Middle frontal gyrus (tissue), 1 donor: ENCODE measurements around the gene CYP2A6.
A peak's percentile ranks its signal among the peaks of the same experiment; 100 is the strongest.
"Not testable (repeated sequence)": the region's sequence is repeated elsewhere in the genome, so short reads cannot be mapped to it uniquely, and the experiment has no call there.

Source experiments
- DNase-seq: peaks from one replicate; pipeline ENCODE4 v3.0.0-alpha.2; 2015; ENCODE audit warnings: low spot score; ENCODE audit errors: extremely low spot score

Gene CYP2A6

DNA sequence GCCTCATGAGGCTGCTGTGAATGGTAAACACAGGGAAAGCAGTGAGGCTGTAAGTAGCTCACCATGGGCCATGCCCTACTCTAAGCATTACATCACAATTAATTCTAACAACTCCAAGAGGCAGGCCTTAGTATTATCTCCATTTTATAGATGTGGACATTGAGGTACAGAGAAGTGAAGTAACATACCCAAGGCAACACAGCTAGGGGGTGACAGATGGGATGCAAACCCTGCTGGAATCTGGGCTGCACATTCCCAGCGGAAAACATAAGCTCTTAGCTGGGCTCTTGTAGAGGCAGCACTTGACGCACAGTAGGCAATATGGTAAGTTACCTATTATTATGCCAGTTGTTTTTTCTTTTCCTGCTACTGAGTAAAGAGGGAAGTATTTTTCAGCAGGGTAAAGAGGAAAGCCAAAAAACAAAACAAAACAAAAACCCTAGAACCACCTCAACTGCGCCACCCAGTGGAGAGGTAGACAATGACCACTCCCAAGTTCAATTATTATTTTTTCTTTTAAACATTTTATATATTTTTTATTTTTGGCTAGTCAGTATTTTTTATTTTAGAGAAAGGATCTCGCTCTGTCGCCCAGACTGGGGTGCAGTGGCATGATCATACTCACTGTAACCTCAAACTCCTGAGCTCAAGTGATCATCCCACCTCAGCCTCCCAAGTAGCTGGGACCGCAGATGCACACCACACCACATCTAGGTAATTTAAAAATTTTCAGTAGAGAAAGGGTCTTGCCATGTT, 30.6 kb downstream of the CYP2A6 start:
- not testable (repeated sequence) for DNase-seq

DNA sequence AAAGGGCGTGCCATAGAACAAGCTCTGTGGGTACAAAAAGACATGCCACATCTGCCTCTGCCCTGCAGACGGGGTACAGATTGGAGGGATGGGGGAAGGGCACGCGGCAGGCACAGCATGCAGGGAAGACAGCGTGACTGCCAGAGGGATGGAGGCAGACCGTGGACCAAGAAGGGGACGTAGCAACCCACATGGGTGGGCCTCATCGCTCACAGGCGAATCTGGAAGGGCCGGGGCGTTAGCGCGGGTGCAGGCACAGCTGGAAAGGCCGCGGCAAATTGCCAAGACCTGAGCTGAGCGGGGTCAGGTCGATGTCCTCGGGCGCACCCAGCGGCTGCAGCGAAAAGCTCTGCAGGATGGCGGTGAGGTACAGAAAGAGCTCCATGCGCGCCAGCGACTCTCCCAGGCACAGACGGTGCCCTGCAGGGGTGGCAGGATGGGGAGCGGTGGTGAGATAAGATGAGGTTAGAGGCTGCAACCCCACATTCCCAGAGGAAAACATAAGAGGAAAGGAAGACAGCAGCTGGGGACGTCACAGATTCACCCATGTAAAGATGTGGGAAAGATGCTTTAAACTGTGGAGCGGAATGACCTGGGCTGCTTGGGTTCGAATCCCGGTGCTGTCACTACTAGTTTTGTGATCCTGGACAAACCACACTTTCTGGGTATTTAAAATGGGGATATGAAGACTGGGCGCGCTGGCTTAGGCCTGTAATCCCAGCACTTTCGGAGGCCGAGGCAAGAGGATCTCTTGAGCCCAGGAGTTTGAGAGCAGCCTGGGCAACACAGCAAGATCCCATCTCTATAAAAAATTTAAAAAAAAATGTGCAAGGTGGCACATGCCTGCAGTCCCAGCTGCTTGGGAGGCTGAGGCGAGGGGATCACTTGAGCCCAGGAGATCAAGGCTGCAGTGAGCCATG, 31.5 kb downstream of the CYP2A6 start:
- not testable (repeated sequence) for DNase-seq

DNA sequence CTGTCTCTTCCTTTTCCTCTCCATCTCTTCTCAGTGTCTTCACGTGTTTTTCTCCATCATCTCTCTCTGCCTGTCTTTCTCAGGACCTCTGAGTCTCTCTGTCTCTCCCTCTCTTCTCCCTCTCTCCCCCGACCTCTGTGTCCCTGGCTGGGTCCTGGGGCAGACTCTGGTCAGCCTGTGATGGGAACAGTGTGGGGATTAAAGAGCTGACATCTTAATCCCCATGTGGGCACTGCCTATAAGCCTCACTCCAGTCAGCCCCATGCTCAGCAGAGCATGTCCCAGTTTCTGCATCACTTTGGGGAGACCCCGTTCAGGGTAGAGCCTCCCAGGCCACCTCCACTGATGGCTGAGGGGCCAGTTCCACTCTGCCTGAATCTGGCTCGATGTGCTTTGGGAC, 35.0 kb downstream of the CYP2A6 start:
- DNase-seq = no peak

DNA sequence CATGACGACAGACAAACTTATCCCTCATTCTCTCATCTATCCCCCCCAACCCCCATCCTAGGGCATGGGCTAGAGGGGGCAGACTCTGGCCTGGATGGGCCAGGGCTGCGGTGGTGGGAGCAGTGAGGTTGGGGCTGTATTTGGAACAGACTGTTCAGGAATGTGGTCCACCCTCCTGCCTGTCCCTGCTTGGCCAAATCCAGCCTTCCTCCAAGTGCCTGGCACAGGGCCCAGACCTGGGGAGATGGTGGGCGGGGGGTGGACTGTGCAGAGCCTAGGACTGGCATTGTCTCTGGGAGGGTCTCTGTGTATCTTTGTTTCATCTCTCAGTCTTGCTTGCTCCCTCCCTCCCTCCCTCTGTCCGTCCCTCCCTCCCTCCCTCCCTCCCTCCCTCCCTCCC, 37.1 kb downstream of the CYP2A6 start:
- DNase-seq = no peak

DNA sequence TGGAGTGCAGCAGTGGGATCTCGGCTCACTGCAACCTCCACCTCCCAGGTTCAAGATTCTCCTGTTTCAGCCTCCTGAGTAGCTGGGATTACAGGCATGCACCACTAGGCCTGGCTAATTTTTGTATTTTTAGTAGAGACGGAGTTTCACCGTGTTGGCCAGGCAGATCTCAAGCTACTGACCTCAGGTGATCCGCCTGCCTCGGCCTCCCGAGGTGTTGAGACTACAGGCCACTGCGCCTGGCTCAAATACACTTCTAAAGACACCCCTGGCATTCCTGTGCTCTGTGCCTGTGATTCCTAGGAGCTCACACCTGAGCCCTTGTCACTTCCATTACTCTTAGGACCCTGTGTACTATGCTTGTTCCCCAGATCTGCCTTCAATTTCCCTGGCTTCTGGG, 37.7 kb downstream of the CYP2A6 start:
- not testable (repeated sequence) for DNase-seq

DNA sequence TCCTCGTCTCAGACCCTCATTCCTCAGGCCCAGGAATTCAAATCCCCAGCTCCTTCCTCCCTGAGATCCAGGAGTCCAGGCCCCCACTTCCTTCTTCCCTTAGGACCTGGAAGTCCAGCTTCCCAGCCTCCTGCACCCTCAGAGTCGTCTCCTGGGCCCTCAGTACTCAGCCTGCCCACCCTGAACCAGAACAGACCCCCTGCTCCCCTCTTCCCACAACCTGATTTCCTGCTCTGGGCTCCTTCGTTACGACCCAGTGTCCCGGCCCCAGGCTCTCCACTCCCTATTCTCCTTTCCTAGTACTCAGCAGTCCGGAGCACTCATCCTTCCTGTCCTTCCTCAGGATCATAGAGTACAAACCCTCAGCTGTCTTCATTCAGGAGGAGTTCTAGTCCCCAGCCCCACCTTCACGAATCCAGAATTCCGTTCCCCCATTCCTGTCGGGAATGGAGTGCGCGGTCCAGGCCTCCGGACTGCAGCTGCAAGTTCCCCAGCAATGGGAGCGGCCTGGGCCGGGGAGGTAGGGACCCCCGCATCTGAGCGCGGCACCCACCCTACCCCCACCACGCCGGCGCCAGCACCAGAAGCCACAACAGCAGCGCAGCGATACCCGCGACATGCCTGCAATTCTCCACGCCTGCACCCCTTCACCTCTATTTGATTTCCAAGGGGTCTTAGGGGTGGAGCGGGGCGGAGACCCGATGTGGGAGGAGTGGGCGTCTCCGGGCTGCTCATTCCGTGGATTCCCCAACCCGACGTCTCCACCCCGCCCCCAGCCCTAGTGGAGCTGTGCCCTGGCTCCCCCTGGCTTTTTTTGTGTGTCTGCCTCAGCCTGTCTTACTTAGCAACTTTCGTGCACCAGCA, 38.5 kb downstream of the CYP2A6 start:
- DNase-seq = no peak

DNA sequence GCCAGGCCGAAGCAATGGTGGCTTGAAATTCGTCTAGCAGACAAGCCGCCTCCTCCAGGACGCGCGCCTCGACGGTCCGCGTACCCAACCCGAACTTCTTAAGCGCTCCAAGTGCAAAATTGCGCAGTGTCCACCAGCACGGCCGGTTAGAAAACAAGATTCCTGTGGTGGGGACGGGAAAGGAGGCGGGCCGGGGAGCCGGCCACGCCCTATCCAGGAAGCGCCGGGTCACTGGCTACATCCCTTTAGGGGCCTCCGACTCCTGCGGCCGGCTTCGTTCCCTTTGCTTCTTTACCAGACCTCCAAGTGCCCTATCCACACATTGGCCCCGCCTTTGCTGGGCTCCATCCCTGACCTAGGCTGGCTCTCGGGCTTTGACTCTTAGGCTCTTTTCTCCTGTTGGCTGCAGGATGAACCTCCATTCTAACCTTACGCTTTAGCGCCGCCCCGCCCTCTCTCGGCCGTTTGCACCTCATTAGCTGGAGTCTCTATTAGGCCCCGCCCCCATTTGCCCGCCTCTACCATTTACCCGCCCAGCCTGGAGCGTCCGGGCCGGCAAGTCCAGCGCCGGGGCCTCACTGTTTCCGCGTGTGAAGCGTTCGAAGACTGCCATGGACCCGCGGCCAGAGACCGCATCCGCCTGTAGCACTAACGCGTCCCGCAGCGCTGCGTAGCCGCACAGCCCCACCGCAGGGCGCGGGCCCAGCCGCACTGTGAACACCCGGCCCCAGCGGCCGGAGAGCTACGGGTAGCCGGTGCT, 39.4 kb downstream of the CYP2A6 start:
- DNase-seq = not testable (repeated sequence)

DNA sequence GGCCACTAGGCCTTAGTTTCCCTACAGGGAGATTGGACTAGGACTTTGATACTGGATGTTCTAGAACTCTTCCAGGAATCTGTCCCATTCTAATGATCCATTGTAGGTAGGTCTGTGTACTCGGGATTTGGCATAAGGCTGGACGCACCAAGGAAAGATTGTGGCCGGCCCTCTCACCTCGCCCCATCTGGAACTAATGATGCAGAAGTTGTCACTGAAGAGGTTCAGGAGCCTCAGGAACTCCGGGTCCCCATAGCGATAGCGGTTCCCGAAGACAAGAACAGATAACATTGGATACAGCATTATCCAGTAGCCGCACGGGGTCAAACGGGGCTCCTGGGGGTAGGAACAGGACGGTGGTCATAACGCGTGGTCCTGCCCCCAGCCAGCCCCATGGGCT, 40.1 kb downstream of the CYP2A6 start:
- no peak for DNase-seq

DNA sequence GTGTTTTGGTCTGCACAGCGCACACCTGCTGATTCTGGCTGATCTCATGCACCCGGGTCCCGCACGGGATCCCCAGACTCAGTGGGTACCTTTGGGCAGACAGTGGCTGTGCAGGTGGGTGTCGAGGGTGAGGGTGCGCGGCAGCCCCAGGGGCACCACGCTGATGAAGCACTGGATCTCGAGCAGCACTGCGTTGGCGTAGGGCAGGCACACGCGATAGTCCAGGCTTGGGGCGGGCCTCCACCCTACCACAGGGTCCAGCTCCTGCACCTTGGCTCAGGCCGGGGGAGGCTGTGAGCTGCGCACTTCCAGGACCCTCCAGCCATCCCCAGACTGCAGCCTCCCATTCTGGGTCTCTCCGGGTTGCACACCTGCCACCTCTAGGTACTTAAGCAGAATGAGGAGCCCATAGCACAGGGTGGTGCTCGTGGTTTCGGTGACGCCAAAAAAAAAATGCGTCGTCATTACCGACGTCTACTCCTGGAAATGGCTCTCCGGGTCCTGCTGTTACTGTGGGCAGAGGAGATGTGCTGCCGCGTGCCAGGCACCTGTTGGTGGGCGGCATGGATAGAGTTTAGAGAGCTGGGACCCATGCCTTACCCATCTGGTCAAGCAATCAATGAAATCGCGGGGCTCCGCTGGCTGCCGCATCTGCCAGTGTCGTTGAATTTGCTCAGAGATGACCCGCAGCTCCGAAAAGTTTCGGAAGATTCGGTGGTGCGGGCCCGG, 40.7 kb downstream of the CYP2A6 start:
- DNase-seq = no peak

DNA sequence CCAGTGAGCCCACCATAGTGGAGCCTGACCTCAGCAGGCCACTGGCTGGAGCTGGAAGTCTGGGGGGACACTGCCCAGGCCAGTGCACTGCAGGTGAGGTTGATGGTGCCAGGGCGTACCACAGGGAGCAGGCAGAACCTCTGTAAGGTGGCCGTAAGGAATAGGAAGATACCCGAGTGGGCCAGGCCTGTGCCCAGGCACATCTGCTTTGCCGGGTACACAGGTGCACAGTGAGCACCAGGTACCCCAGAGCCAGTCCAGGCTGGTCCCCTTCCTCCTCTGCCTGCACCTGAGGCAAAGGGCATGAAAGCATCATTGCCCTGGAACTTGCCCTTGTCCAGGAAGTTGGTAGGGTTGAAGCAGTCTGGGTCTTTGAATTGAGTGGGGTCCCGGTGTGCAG, 41.8 kb downstream of the CYP2A6 start:
- DNase-seq = no peak

DNA sequence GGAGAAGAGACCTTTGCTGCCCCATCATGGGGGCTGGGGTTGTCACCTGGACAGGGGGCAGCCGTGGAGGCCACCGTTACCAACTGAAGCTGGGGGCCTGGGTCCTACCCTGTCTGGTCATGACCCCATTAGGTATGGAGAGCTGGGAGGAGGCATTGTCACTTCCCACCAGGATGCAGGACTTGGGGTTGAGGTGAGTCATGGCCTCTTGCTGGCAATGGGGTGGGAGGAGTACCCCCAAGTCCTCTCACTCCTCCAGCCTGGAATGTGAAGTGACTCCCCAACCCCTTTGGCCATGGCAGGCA, 42.3 kb downstream of the CYP2A6 start:
- DNase-seq = no peak

DNA sequence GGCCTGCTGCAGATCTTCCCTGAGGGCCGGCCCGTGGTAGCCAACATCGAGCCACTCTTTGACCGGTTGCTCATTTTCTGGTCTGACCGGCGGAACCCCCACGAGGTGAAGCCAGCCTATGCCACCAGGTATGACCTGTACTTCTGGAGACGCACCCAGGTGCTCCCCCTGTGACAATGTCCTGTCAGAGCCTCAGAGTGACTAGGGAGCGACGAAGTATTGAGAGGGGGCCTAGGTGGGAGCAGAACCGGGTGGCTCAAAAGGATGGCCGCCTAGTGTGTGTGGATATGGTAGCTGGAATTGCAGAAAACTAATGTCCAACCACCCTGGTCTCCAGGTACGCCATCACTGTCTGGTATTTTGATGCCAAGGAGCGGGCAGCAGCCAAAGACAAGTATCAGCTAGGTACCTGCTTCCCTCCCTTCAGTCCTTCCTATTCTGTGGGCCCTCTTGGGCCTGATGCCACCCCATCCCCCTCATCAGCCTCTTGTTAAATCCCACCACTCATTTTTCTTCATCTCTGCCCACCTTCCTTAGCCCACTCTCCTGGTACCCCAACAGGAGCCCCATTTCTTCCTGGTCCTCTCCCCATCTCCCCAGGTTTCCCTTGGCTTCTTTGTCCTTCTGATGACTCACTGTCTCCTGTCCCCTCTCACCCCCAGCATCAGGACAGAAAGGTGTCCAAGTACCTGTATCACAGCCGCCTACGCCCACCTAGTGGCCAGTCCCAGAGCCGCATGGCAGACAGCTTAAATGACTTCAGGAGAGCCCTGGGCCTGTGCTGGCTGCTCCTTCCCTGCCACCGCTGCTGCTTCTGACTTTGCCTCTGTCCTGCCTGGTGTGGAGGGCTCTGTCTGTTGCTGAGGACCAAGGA, 42.9 kb downstream of the CYP2A6 start:
- DNase-seq = no peak

DNA sequence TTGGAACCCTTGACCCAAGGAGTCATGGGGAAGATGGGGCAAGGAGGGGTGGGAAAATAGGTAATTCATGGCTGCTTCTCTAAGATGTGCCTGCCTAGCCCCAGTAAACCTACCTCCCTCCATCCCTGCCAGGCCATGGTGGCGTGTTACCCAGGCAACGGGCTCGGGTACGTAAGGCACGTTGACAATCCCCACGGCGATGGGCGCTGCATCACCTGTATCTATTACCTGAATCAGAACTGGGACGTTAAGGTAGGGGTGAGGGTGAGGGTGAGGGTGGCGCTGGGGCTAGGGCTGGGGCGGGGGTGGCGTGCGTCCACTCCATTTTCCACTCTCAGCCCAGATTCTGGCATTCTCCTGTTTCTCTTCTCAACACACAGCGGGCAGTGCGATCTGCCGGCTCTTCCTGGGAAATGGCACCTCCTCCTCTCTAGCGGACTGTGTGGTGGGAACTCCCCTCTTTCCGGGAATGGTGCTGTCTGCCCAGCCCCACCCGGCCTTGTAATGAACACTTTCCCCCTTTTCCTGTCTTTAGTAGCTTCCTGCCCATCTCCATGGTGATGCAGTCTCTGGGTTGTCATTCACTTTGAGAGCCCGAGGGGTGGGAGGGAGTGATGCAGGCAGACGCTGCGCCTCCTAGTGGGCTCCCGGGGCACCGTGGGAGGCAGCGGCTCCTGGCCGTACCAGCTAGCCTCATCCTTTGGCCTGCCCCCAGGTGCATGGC, 43.7 kb downstream of the CYP2A6 start:
- peak; percentile 90 for DNase-seq

DNA sequence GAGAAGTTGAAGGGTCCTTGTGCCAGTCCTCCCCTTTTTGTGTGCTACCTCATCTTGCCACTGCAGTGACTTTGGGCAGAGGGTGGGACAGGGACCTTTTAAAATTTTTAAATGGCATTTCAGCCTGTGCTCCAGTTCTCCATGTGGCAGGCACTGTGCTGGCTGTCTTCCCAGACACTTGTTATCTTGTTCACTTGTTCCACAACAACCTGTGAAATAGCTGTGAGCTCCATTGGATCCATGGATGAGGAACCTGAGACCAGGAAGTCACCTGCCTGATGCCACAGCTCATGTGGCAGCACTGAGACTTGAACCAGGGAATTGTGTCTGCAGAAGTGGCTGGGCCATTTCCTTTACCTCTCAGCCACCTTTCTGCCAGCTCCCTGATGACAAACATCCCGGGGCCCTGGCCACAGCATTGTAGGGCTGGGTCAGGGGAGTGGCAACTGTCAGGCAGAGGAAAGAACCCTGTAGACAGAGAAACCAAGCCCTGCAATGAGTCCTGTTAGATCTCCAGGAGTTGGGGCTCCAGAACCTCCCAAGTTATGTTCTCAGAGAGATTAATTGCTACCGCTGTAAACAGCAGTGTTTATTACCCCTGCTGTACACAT, 44.9 kb downstream of the CYP2A6 start:
- no peak for DNase-seq

DNA sequence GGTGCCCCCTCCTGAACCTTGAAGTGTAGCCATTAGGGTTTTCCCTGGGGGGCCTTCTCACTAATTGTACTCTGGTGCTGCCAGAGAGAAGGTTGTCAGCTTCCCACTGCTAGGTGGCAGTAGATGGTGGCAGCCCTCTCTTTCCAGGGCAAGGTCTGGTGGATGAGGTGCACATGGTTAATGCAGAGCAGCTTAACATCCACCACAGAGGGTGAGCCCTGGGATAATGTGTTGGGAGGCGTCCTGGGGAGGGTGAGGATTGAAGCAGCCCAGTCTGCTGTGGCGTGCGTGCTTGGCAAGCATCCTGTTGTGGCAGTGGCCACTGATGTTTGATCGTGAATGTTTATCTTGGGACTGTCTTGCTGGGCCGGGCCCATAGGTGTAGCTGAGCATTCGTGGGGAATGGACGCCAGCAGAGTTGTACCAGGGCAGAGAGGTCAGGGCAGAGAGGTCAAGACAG, 45.4 kb downstream of the CYP2A6 start:
- DNase-seq = no peak

DNA sequence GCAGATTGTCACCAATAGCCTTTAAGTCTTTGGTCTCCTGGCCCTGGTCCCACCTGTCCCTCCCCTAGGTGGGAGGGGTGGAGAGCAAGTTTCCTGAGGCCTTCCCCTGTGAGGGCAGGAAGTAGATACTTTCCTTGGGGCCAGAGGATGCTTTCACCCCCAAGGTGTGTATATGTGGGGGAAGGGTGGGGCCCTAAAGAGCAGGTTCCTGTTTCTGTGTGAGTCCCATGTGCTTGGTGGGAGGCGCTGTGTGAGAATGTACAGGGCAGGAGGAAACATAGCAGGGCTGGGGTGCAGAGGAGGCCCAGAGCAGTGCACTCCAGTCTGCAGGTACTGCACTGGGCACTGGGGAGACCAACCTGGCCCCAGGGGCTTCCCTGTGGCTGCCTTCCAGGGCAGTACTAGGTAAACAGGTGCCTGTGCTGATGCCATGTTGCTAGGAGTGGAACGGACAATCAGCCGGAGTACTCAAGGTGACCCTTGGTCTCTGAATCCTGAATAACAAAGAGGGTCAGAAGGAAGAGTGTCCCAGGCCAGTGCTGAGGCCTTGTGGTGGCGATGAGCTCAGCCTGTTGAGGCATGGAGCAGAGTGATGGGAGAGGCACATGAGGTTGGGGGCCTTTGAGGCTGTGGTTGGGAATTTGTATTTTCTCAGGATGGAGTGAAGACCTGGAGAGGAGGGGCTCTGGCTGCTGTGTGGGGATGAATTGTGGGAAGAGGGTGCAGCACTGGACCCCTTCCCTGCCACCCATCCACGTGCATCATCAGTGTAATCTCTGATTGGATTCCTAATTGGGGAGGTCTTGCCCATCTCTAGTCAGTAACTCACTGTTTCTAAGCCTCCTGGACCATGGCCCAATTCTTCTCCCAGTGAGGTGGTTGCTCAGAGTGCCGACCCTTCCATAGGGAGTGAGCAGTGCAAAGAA, 46.1 kb downstream of the CYP2A6 start:
- no peak for DNase-seq
